Nephron (organoid): ENCODE data around the gene IRS1.

Source experiments
- H3K27ac Mint-ChIP-seq, 3 experiments: 2 replicates each; pipeline ENCODE4 v1.8.0; 2020; ENCODE audit warnings: mixed read lengths in 3 of 3, mild to moderate bottlenecking in 2 of 3, moderate library complexity in 1 of 3
- H3K27me3 Mint-ChIP-seq: 2 replicates; pipeline ENCODE4 v1.8.0; 2021; ENCODE audit warnings: low read depth, mild to moderate bottlenecking, moderate library complexity, mixed read lengths
- H3K36me3 Mint-ChIP-seq: 2 replicates; pipeline ENCODE4 v1.8.0; 2020; ENCODE audit warnings: low read depth, mixed read lengths
- H3K4me1 Mint-ChIP-seq: 2 replicates; pipeline ENCODE4 v1.8.0; 2020; ENCODE audit warnings: mixed read lengths
- H3K4me3 Mint-ChIP-seq, 3 experiments: 2 replicates each; pipeline ENCODE4 v1.8.0; 2020; ENCODE audit warnings: mild to moderate bottlenecking in 3 of 3, mixed read lengths in 3 of 3, moderate library complexity in 2 of 3
- H3K9me3 Mint-ChIP-seq: 2 replicates; pipeline ENCODE4 v1.8.0; 2020; ENCODE audit warnings: mixed read lengths
- CTCF ChIP-seq, 3 experiments: fragments of 200-600 bp; sonication (generic); IDR thresholded peaks; one replicate each; pipeline ENCODE4 v1.5.0; 2021; ENCODE audit warnings: antibody characterized with exemption in 3 of 3; ENCODE audit not compliant: unreplicated experiment in 3 of 3

IRS1 gene

GRCh38 chr2:226828191-226828590, 28.6 kb upstream of the IRS1 start:
- no peak overlapping the region for H3K27ac Mint-ChIP-seq
- H3K4me3 Mint-ChIP-seq = no peak overlapping the region
- no peak for TF ChIP-seq CTCF (IDR thresholded peaks at IDR 0.05; ENCODE audit: unreplicated experiment in 3 of 3)
- H3K36me3 Mint-ChIP-seq = no peaks in the 10 kb centered on the region
- no peaks in the 10 kb centered on the region for H3K27me3 Mint-ChIP-seq
- H3K9me3 Mint-ChIP-seq = peaks cover 4% of the 10 kb centered on the region
- no peaks in the 10 kb centered on the region for H3K4me1 Mint-ChIP-seq

DNA sequence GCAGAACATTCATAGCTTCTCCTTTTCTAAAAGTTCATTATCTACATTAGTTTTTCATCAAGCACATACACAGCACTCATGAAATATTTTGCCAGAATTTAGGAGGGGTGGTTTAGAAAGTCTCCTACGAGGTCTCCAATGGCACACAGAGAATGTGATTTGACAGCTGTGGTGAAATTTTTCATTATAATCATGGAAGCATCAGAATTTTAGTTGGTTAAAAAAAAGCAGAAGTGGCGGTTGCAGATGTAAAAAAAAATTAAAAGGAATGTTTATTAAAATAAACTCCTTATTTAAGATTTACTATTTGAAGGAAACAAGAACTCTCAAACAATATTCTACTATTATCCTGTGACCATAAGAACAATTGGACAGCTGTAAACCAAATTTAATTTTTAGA, 25.4 kb upstream of the IRS1 start:
- Mint-ChIP-seq H3K9me3 (no peaks in the 10 kb centered on the region), H3K4me1 (no peaks in the 10 kb centered on the region), H3K27me3 (no peaks in the 10 kb centered on the region), H3K27ac (no peak overlapping the region), H3K36me3 (no peaks in the 10 kb centered on the region), H3K4me3 (no peak overlapping the region)
- no peak for TF ChIP-seq CTCF (IDR thresholded peaks at IDR 0.05; ENCODE audit: unreplicated experiment in 3 of 3)

DNA sequence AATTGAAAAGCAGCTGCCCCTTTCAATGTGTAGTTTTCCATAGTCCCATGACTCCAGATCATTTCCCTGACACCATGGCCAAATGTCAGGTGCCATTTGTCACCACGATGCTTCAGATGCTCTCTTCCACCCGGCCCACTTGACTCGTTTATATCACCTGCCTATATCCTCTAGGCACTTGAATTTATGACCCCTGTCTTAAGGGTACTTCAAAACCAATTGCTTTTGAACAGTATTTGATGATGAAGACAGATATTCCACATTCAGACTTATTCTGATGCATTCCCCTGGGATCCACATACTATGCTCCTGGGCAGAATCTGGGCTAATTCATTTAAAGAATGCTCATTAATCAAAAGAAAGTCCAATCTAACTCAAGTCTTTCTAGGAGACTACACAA, 19.3 kb upstream of the IRS1 start:
- Mint-ChIP-seq H3K4me3 (no peak overlapping the region), H3K9me3 (no peaks in the 10 kb centered on the region), H3K4me1 (no peaks in the 10 kb centered on the region), H3K27me3 (no peaks in the 10 kb centered on the region), H3K27ac (no peak overlapping the region), H3K36me3 (no peaks in the 10 kb centered on the region)
- TF ChIP-seq CTCF (IDR thresholded peaks at IDR 0.05; ENCODE audit: unreplicated experiment in 3 of 3) = no peak

GRCh38 chr2:226813148-226813701, 13.6 kb upstream of the IRS1 start:
- no peak for TF ChIP-seq CTCF (IDR thresholded peaks at IDR 0.05; ENCODE audit: unreplicated experiment in 3 of 3)
- H3K4me3 Mint-ChIP-seq = no peak overlapping the region
- no peaks in the 10 kb centered on the region for H3K27me3 Mint-ChIP-seq
- H3K4me1 Mint-ChIP-seq = no peaks in the 10 kb centered on the region
- no peak overlapping the region for H3K27ac Mint-ChIP-seq
- H3K36me3 Mint-ChIP-seq = no peaks in the 10 kb centered on the region
- H3K9me3 Mint-ChIP-seq = no peaks in the 10 kb centered on the region

- no peaks in the 10 kb centered on the region for H3K9me3 Mint-ChIP-seq
- no peak for TF ChIP-seq CTCF (IDR thresholded peaks at IDR 0.05; ENCODE audit: unreplicated experiment in 3 of 3)
- no peak overlapping the region for H3K27ac Mint-ChIP-seq
- H3K4me1 Mint-ChIP-seq = peaks cover 16% of the 10 kb centered on the region
- no peaks in the 10 kb centered on the region for H3K36me3 Mint-ChIP-seq
- H3K4me3 Mint-ChIP-seq = no peak overlapping the region
- H3K27me3 Mint-ChIP-seq = no peaks in the 10 kb centered on the region
Measured at GRCh38 chr2:226803410-226803809, 3.8 kb upstream of the IRS1 start.

DNA sequence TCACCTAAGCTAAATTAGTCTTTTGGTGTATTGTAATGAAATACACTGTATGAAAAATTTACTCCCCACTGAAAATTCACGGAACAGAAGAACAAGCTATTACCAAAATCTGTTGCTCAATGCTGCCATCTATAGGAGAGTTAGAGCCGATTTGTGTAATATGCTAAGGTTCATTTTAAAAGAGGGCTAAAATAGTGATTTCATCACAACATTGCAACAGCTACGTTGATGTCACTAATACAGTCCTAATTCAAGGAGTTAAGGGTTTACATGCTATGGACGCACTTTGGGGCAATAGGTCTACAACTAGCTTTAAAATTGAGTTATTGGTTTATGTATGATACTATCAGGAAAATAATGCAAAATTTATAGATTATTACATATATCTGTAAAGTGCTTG, 3.0 kb upstream of the IRS1 start:
- no peaks in the 10 kb centered on the region for H3K9me3 Mint-ChIP-seq
- peak overlapping the region; percentile 17 to 36 (median 20) for H3K4me3 Mint-ChIP-seq
- H3K27me3 Mint-ChIP-seq = no peaks in the 10 kb centered on the region
- no peak overlapping the region for H3K27ac Mint-ChIP-seq
- peaks cover 16% of the 10 kb centered on the region for H3K4me1 Mint-ChIP-seq
- H3K36me3 Mint-ChIP-seq = no peaks in the 10 kb centered on the region
- TF ChIP-seq CTCF (IDR thresholded peaks at IDR 0.05; ENCODE audit: unreplicated experiment in 3 of 3) = peak; percentile 73 to 76 (median 74)
